Measurements from ENCODE around the gene SAE1.

DNA sequence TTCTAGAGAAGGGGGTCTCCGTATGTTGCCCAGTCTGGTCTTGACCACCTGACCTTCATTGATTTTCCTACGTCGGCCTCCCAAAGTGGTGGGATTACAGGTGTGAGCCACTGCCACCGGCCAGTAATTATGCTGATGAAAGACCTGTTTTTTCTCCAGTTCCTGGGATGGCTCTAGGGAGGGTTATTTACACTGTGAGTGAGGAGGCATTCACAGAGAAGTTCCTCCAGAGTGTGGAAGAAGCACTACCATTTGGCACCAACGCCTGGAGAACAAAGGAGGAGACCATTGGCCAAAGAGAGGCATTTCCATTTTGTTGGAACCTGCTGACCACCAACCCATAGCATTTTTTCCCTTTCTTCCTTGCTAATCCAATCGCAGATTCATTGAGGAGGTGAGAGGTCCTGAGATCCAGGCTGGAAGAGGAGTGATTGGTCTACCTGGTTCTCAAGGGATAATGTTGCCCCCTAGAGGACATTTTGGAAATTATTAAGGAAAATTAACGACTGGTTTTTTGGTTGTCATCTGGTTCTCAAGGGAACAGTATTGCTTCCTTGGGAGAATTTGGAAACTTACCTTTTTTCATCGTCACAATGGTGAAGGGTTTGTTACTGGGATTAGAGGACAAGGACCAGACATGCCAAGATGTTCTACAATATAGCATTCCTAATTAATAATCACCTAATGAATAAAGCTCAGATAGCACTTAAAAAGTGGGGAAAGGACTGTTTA lies 5.5 kb upstream of the SAE1 start:
- TF ChIP-seq, protein P1, sequence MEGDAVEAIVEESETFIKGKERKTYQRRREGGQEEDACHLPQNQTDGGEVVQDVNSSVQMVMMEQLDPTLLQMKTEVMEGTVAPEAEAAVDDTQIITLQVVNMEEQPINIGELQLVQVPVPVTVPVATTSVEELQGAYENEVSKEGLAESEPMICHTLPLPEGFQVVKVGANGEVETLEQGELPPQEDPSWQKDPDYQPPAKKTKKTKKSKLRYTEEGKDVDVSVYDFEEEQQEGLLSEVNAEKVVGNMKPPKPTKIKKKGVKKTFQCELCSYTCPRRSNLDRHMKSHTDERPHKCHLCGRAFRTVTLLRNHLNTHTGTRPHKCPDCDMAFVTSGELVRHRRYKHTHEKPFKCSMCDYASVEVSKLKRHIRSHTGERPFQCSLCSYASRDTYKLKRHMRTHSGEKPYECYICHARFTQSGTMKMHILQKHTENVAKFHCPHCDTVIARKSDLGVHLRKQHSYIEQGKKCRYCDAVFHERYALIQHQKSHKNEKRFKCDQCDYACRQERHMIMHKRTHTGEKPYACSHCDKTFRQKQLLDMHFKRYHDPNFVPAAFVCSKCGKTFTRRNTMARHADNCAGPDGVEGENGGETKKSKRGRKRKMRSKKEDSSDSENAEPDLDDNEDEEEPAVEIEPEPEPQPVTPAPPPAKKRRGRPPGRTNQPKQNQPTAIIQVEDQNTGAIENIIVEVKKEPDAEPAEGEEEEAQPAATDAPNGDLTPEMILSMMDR (conservative IDR thresholded peaks at IDR 0.05; ENCODE audit: low read depth, low read length), result peak; percentile 83
- TF ChIP-seq FOS (IDR thresholded peaks at IDR 0.05; ENCODE audit: low read depth, low read length) (no peak), SMC3 (IDR thresholded peaks at IDR 0.05; ENCODE audit: low read depth, low read length) (peak; percentile 66), RCOR1 (IDR thresholded peaks at IDR 0.05; ENCODE audit: insufficient replicate concordance, low read length) (no peak), BHLHE40 (IDR thresholded peaks at IDR 0.05; ENCODE audit: low read depth, low read length) (no peak), POLR2A (IDR thresholded peaks at IDR 0.05; ENCODE audit: low read depth, low read length) (no peak), CEBPB (IDR thresholded peaks at IDR 0.05; ENCODE audit: low read depth, low read length) (no peak), MAZ (IDR thresholded peaks at IDR 0.05; ENCODE audit: borderline replicate concordance, low read depth, low read length) (no peak), NFE2L2 (IDR thresholded peaks at IDR 0.05; ENCODE audit: low read depth, low read length) (no peak), RFX5 (IDR thresholded peaks at IDR 0.05; ENCODE audit: low read depth, low read length) (no peak)
- TF ChIP-seq, protein P2, sequence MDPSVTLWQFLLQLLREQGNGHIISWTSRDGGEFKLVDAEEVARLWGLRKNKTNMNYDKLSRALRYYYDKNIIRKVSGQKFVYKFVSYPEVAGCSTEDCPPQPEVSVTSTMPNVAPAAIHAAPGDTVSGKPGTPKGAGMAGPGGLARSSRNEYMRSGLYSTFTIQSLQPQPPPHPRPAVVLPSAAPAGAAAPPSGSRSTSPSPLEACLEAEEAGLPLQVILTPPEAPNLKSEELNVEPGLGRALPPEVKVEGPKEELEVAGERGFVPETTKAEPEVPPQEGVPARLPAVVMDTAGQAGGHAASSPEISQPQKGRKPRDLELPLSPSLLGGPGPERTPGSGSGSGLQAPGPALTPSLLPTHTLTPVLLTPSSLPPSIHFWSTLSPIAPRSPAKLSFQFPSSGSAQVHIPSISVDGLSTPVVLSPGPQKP (IDR thresholded peaks at IDR 0.05; ENCODE audit: borderline replicate concordance, low read depth, low read length), result no peak

All from IMR-90 (cell line).